GM10266 (cell line): ENCODE data around the gene C11orf42.

Experiments
- DNase-seq: peaks from one replicate; pipeline ENCODE4 v3.0.0; 2012; ENCODE audit errors: extremely low spot score
- CTCF ChIP-seq: IDR thresholded peaks from 2 replicates; pipeline ENCODE4 v1.5.1; 2012; ENCODE audit warnings: mild to moderate bottlenecking, low read depth; ENCODE audit not compliant: control insufficient read depth, insufficient read depth; ENCODE audit errors: missing control alignments

C11orf42 gene

GRCh38 chr11:6206456-6207180, 1.3 kb downstream of the C11orf42 start:
- no peak for TF ChIP-seq CTCF
- no peak for DNase-seq

DNA sequence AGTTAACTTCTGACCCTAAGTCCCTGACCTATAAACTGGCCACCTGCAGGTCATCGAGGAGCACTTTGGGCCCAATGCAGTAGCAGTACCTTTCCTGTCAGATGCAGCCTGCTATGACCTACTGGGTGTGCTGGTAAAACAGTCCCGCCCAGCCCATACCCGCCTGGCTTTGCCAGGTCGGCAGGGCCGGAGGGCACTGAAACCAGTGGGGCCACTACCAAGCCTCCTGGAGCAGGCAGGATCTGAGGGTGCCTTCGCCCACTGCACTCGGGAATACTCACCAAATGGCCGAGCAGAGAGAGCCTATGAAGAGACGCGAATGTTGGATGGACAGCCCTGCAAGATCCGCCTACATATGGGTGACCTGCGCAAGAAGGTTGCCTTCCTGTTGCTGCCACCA, 4.4 kb downstream of the C11orf42 start:
- no peak for DNase-seq

DNA sequence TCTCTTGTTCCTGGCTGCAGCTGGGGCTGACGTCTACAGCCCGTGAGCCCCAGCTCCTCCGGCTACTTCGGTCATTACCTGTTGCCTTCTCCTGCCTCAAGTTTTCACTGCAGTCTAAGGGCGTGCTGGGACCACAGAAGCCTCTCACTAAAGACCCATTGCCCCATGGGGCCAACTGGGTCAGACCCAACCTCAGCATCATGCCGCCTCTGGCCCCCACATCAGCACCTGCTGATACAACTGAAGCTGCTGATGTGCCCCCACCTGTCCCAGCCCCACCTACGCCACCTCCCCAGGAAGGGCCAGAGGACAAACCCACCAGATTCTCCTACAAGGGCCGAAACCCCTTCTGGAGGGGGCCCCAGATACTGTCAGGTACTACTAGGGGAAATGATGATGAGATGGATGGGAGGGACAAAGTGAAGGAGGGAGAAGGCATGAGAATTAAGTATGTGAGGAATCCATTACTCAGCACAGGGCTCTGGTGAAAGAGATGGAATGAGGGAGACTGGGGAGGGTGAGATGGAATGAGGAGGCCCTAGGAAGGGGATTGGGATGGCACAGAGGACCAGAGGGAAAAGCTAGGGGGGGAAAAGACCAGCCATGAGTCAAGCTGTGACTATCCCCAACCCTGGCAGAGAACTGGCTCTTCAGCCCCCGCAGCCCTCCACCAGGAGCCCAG, 5.1 kb downstream of the C11orf42 start:
- TF ChIP-seq CTCF, result no peak
- DNase-seq, result no peak

More for the DNA sequence above, 4.4 kb downstream of the C11orf42 start:
- no peak for TF ChIP-seq CTCF

- TF ChIP-seq CTCF, result no peak
- DNase-seq, result no peak
Observed at GRCh38 chr11:6214530-6214929, 9.2 kb downstream of the C11orf42 start.

DNA sequence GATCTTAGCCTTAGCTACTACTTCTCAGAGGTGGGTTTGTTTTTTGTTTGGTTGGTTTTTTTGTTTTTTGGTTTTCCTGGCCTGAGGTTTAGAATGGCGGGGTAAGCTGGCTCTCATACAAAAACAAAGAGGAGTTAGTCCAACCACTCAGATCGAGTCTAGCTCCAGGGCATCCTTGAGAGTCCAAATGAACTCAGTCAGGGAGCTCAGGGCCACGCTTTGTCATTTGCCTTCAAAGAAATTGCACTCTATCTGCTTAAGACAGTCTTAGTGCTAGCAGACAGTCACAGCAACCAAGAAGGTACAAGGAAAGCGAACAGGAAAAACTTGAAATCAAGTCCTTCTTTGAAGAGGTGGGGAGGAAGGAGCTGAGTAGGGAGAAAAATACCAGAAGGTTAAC, 11.1 kb downstream of the C11orf42 start:
- TF ChIP-seq CTCF, result no peak
- DNase-seq, result no peak

- TF ChIP-seq CTCF, result no peak
Observed at GRCh38 chr11:6217722-6218121, 12.4 kb downstream of the C11orf42 start.

DNA sequence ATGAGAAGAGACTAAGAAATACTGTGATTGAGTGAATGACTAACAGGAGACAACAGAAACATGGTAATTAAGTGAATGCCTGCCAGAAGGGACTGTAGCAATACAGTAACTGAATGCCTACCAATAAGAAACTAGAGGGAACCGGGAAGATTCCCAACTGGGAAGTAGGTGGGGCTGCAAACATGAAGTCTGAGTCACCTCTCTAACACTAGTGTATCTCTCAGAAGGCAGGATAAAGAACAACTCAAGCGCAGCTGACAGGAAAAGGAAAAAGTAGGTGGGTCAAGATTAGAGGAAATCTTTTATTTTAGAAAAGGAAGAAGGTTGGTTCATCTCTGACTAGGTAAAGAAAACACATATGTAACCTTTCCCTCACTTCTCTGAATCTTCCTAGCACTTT, 14.0 kb downstream of the C11orf42 start:
- DNase-seq, result no peak
- no peak for TF ChIP-seq CTCF

More at GRCh38 chr11:6217722-6218121, 12.4 kb downstream of the C11orf42 start:
- no peak for DNase-seq
